Activated naive CD8-positive, alpha-beta T cell (primary cell): ENCODE results near the gene CDC20B.

Source experiments
- H3K27ac Mint-ChIP-seq: one replicate; pipeline ENCODE4 v1.8.0; 2021; ENCODE audit warnings: mixed read lengths
- H3K27me3 Mint-ChIP-seq: one replicate; pipeline ENCODE4 v1.8.0; 2021; ENCODE audit warnings: mixed read lengths
- H3K36me3 Mint-ChIP-seq: one replicate; pipeline ENCODE4 v1.8.0; 2021; ENCODE audit warnings: mixed read lengths
- H3K4me1 Mint-ChIP-seq: one replicate; pipeline ENCODE4 v1.8.0; 2021; ENCODE audit warnings: low read depth, mixed read lengths
- H3K4me3 Mint-ChIP-seq: one replicate; pipeline ENCODE4 v1.8.0; 2021; ENCODE audit warnings: mild to moderate bottlenecking, mixed read lengths
- H3K9me3 Mint-ChIP-seq: one replicate; pipeline ENCODE4 v1.8.0; 2021; ENCODE audit warnings: low read depth, mixed read lengths

The CDC20B gene

DNA sequence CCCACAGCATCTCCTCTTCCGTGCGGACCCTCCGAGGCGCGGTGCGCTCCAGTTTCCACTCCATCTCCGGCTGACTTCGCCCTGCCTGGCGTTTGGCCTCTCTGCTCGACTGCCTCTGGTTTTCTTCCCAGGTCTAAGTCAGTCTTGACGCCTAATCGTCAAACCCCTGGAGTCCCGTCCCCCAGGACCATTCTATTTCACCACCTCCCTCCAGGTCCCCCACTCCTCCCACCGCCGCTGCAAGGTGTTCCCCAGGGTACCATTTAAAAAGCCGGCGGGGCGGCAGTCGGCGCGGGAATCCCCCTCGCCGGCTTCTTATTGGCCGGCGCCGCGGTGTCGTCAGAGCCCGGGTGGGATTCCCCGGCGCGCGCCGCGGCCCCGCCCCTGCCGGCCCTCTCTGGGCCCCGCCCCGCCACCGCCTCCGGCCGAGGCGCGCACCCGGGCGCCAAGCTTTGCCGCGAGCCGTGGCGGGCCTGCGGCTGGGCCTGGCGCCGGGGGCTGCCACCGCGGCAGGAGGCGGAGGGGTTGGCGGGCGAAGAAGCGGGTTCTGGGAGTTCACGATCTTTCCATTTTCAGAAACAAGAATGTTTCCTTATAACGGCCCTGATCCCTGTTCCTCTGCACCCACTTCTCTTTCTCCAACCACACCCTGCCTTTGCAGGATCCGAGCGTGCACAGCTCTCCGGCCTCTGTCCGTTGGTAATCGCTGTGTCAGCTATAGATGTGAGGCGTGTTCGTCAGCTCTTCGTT lies at the start of gene CDC20B:
TSS of gene CDC20B (minus strand) at position 241 of the 750 bp plus-strand sequence. CDS start at position 64, 177 bp downstream.
- Mint-ChIP-seq H3K36me3 (no peaks in the 10 kb centered on the region), H3K4me1 (peaks cover 45% of the 10 kb centered on the region), H3K27ac (no peak within 1 kb of the TSS), H3K4me3 (peak within 1 kb of the TSS; percentile 88), H3K9me3 (no peaks in the 10 kb centered on the region), H3K27me3 (peaks cover 51% of the 10 kb centered on the region)

DNA sequence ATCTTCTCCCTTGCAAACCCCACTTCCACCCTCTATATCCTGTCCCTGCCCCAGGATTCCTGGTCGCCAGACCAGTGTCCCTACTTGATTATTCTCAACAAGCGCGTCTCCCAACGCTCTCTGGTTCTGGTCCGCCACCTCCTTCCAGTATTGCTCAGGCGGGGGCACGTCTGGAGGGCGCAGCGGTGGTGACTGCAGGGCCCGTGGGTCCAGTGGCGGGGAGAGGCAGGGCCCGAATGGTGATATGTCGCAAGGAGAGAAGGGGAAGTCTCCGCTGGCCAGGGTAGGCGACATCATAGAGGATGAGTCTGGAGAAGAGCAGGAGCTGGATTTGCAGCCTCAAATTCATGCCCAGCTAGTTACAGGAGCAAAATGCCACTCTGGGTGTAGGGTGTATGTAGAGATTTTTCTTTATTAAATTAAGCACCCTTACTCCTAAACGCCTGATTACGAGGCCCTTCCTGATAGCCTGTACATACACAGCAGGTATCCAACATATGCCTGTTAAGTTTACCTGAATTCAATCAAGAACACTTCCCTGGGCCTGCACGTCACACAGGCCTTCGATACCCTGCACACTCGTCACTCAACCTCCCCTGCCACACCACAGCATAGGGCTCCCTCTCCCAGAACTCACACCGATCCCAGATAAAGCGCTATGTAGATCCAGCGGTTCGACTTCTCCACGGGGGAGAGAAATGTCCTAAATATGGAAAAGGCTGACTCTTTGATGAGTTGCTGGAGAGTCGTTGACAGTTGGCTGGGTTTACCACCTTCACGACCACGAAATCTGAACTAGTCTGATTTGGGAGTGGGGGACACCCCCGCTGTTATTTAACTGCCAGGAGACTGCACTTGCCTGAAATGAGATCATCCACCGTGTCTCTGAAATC lies 49.4 kb upstream of the CDC20B start:
- Mint-ChIP-seq H3K27me3 (peaks cover 51% of the 10 kb centered on the region), H3K4me3 (peak overlapping the region; percentile 14), H3K9me3 (no peaks in the 10 kb centered on the region), H3K36me3 (peaks cover 2% of the 10 kb centered on the region), H3K27ac (no peak overlapping the region), H3K4me1 (peaks cover 34% of the 10 kb centered on the region)

DNA sequence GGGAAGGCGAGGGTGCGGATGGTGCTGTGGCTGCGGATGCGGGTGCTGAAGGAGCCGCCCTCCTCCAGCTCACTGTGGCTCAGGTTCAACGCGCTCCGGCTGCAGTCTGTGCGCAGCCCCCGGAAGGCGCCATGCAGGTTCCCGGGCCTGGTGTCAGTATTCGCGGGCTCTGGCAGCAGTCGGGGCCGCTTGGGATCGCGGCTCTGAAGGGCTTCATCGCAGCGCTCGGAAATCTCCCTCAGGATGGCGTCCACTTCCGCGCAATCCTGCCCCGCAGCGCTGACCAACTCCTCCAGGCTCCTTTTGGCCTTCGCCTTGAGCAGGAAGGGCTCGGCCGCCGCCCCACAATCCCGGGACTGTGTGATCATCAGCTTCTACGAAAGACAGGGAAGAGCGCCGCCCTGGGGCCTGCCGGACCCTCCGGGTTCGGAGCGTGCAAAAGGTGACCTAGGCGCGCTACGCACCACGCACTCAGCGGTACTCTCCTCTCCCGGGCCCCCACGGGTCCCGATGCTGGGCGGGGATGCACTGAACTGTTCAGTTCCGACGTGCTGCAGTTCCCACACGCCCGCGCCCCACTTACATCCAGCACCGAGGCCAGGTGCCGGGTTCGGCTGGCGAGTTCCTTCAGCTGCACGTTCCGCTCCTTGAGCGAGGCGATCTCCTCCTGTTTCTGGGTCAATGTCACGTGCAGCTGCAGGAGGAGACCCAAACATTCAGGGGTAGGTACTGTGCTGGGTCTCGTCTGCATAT lies 47.6 kb upstream of the CDC20B start:
- H3K36me3 Mint-ChIP-seq: peaks cover 2% of the 10 kb centered on the region
- H3K4me1 Mint-ChIP-seq: peaks cover 29% of the 10 kb centered on the region
- H3K4me3 Mint-ChIP-seq: peak overlapping the region; percentile 79
- no peak overlapping the region for H3K27ac Mint-ChIP-seq
- H3K9me3 Mint-ChIP-seq: no peaks in the 10 kb centered on the region
- peaks cover 50% of the 10 kb centered on the region for H3K27me3 Mint-ChIP-seq

GRCh38 chr5:55219770-55220169 lies 46.8 kb upstream of the CDC20B start:
- Mint-ChIP-seq H3K36me3 (peaks cover 2% of the 10 kb centered on the region), H3K27ac (no peak overlapping the region), H3K27me3 (peaks cover 42% of the 10 kb centered on the region), H3K9me3 (no peaks in the 10 kb centered on the region), H3K4me3 (peak overlapping the region; percentile 79), H3K4me1 (peaks cover 29% of the 10 kb centered on the region)

DNA sequence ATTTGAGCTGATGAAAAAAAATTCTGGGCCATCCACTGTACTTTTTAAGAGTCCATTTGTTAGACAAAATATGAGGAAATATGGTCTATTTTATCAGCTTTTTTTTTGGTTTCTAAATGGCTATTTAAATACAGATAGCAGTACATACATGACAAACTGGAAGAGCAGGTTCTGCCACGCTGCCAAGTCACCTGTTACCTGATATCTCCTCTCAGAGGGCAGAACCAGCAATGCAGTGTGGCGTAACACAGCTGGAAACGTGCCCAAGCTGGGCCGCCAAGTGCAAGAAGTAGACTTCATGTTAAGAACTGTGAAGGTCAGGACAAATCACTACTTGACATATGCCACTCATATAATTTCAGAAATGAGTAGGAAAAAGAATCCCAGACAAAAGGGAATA lies 46.0 kb upstream of the CDC20B start:
- H3K4me3 Mint-ChIP-seq: no peak overlapping the region
- H3K4me1 Mint-ChIP-seq: peaks cover 26% of the 10 kb centered on the region
- peaks cover 36% of the 10 kb centered on the region for H3K27me3 Mint-ChIP-seq
- H3K9me3 Mint-ChIP-seq: no peaks in the 10 kb centered on the region
- H3K27ac Mint-ChIP-seq: no peak overlapping the region
- peaks cover 2% of the 10 kb centered on the region for H3K36me3 Mint-ChIP-seq

- Mint-ChIP-seq H3K27ac (no peak overlapping the region), H3K27me3 (peaks cover 7% of the 10 kb centered on the region), H3K4me3 (no peak overlapping the region), H3K36me3 (peaks cover 2% of the 10 kb centered on the region), H3K4me1 (no peaks in the 10 kb centered on the region), H3K9me3 (no peaks in the 10 kb centered on the region)
Measured at GRCh38 chr5:55211184-55211874, 38.4 kb upstream of the CDC20B start.

DNA sequence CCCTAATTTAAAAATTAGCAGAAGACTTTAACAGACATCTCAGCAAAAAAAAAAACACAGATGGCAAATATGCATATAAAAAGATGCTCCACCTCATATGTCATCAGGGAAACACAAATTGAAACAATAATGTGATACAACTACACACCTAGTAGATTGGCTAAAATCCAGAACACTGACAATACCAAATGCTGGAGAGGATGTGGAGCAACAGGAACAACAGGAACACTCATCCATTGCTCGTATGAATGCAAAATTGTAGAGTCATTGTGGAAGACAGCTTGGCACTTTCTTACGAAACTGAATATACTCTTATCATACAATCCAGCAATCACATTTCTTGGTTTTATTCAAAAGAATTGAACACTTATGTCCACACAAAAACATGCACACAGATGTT lies 32.0 kb upstream of the CDC20B start:
- H3K27ac Mint-ChIP-seq: no peak overlapping the region
- H3K27me3 Mint-ChIP-seq: peaks cover 21% of the 10 kb centered on the region
- H3K4me3 Mint-ChIP-seq: no peak overlapping the region
- H3K36me3 Mint-ChIP-seq: peaks cover 2% of the 10 kb centered on the region
- no peaks in the 10 kb centered on the region for H3K4me1 Mint-ChIP-seq
- peaks cover 3% of the 10 kb centered on the region for H3K9me3 Mint-ChIP-seq

- H3K9me3 Mint-ChIP-seq: no peaks in the 10 kb centered on the region
- no peaks in the 10 kb centered on the region for H3K4me1 Mint-ChIP-seq
- no peaks in the 10 kb centered on the region for H3K36me3 Mint-ChIP-seq
- no peak overlapping the region for H3K4me3 Mint-ChIP-seq
- H3K27me3 Mint-ChIP-seq: peaks cover 39% of the 10 kb centered on the region
- H3K27ac Mint-ChIP-seq: no peak overlapping the region
Measured at GRCh38 chr5:55191165-55191564, 18.2 kb upstream of the CDC20B start.

GRCh38 chr5:55188656-55189540 lies 15.9 kb upstream of the CDC20B start:
- H3K4me1 Mint-ChIP-seq: no peaks in the 10 kb centered on the region
- H3K27me3 Mint-ChIP-seq: peaks cover 43% of the 10 kb centered on the region
- no peak overlapping the region for H3K27ac Mint-ChIP-seq
- H3K36me3 Mint-ChIP-seq: no peaks in the 10 kb centered on the region
- no peaks in the 10 kb centered on the region for H3K9me3 Mint-ChIP-seq
- H3K4me3 Mint-ChIP-seq: no peak overlapping the region

DNA sequence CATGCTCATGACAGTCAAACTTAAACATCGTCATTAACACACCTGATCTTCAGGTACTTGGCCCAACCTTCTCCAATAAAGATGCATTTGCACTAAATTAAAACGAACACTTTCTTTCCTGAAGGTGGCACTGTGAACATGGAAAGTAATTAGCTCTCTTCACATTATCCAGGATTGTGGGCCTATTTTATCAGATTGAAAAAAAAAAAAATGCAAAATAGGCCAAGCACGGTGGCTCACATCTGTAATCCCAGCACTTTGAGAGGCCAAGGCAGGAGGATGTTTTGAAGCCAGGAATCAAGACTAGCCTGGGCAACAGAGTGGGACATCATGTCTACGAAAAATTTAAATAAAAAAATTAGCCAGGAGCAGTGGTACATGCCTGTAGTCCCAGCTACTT lies 14.4 kb upstream of the CDC20B start:
- Mint-ChIP-seq H3K9me3 (no peaks in the 10 kb centered on the region), H3K4me3 (no peak overlapping the region), H3K36me3 (no peaks in the 10 kb centered on the region), H3K27me3 (peaks cover 40% of the 10 kb centered on the region), H3K27ac (no peak overlapping the region), H3K4me1 (no peaks in the 10 kb centered on the region)

- H3K36me3 Mint-ChIP-seq: no peaks in the 10 kb centered on the region
- peaks cover 24% of the 10 kb centered on the region for H3K4me1 Mint-ChIP-seq
- H3K27me3 Mint-ChIP-seq: peaks cover 47% of the 10 kb centered on the region
- no peaks in the 10 kb centered on the region for H3K9me3 Mint-ChIP-seq
- no peak overlapping the region for H3K27ac Mint-ChIP-seq
- no peak overlapping the region for H3K4me3 Mint-ChIP-seq
Measured at GRCh38 chr5:55180016-55180415, 7.0 kb upstream of the CDC20B start.

- Mint-ChIP-seq H3K27me3 (peaks cover 58% of the 10 kb centered on the region), H3K4me1 (peaks cover 44% of the 10 kb centered on the region), H3K36me3 (no peaks in the 10 kb centered on the region), H3K9me3 (no peaks in the 10 kb centered on the region), H3K4me3 (peak overlapping the region; percentile 46), H3K27ac (no peak overlapping the region)
Measured at GRCh38 chr5:55177078-55177477, 4.1 kb upstream of the CDC20B start.

DNA sequence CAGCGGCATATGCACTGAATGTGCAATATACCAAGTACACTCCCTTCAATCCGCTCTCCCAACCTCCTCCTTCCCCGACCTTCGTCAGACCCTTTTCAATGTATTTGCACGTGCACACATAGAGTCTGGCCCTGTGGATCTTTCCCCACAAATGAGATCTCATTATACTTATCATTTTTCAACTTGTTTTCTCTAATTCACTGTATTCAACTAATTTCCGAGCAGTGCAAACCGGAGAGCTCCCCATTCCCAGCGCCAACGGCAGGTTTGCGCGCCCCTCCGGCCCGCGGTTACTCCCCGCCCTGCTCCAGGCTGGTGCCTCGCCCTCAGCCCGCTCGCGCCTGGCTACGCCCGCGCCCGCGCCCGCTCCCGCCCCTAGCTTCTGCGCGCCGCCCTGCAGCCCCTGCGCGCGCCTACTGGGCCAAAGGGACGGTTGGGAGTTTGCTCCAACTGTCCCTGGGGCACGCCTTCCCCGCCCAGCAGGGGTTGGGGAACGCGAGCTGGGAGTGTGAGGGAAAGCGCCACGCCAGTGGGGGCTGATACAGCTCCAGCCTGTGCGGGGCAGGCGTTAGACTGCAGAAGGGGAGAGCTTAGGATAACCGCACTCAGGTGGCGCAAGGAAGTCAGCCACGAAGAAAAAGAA lies 3.3 kb upstream of the CDC20B start:
- H3K27ac Mint-ChIP-seq: no peak overlapping the region
- H3K4me1 Mint-ChIP-seq: peaks cover 45% of the 10 kb centered on the region
- peak overlapping the region; percentile 51 for H3K4me3 Mint-ChIP-seq
- no peaks in the 10 kb centered on the region for H3K9me3 Mint-ChIP-seq
- no peaks in the 10 kb centered on the region for H3K36me3 Mint-ChIP-seq
- peaks cover 54% of the 10 kb centered on the region for H3K27me3 Mint-ChIP-seq
